HepG2 (cell line): ENCODE measurements around the gene ZBTB44. TPM values are rescaled to one million over a fixed set of nuclear protein-coding genes. Genes with fewer than 3 reads are reported as not detected.

ENCODE experiments used
- ATAC-seq: fragments of 200-7000 bp; cut with Tn5 transposase; 3 replicates; pipeline ENCODE4 v1.9.1; 2020; ENCODE audit warnings: mild to moderate bottlenecking, moderate library complexity
- BruUV-seq: library from RNA; stranded (reverse); fragments of 400-500 nt; replicated peaks from 2 replicates; lab custom pipeline; 2021; lab: Mats Ljungman, UMichigan
- CTCF ChIA-PET: fragments of 300-600 bp; formaldehyde crosslinking; extraction: SDS; loops from one replicate; lab custom pipeline; 2021; ENCODE audit warnings: low total read pairs, inconsistent platforms, low intra/inter-chr PET ratio; lab: Yijun Ruan, JAX
- POLR2A ChIA-PET: fragments of 350-600 bp; sonication (Branson Sonifier 250); formaldehyde crosslinking; loops from one replicate; lab custom pipeline; 2020; ENCODE audit warnings: antibody characterized with exemption, inconsistent platforms; lab: Yijun Ruan, JAX
- DNase-seq: peaks from one replicate; pipeline ENCODE4 v3.0.0-alpha.2; 2015; ENCODE audit warnings: low spot score
- FAIRE-seq: peaks from 3 replicates; lab custom pipeline; 2011; peaks lifted over from hg19 to GRCh38; lab: Jason Lieb, UNC
- H2AFZ ChIP-seq: one replicate; pipeline ENCODE4 v1.6.1; 2011; ENCODE audit warnings: low read length, inconsistent platforms
- H3K27ac ChIP-seq: fragments of 300-600 bp; 3 replicates; pipeline ENCODE4 v1.8.0; 2011; ENCODE audit warnings: mixed run types, mild to moderate bottlenecking, mixed read lengths, low read length, inconsistent platforms; ENCODE audit not compliant: insufficient read depth; ENCODE audit errors: extremely low read length
- H3K27me3 ChIP-seq, 2 experiments: fragments of 200-600 bp in 1 of 2; 2 replicates in 1 of 2; 3 replicates in 1 of 2; pipeline versions ENCODE4 v1.6.0 to v1.8.0; 2011; ENCODE audit warnings: low read length in 2 of 2, mild to moderate bottlenecking in 2 of 2, moderate library complexity in 2 of 2, inconsistent platforms in 1 of 2; ENCODE audit not compliant: insufficient read depth in 2 of 2, control insufficient read depth in 1 of 2
- H3K36me3 ChIP-seq, 2 experiments: fragments of 200-600 bp in 1 of 2; replicated peaks in 1 of 2; 2 replicates in 1 of 2; 3 replicates in 1 of 2; pipeline versions ENCODE4 v1.5.1 to v1.8.0; 2011; ENCODE audit warnings: low read length in 2 of 2, inconsistent platforms in 1 of 2; ENCODE audit not compliant: insufficient read depth in 2 of 2, control insufficient read depth in 1 of 2
- H3K4me1 ChIP-seq: 2 replicates; pipeline ENCODE4 v1.5.1; 2012; ENCODE audit warnings: low read length, inconsistent platforms; ENCODE audit not compliant: insufficient read depth
- H3K4me2 ChIP-seq: 2 replicates; pipeline ENCODE4 v1.6.0; 2011; ENCODE audit warnings: low read depth, low read length, inconsistent platforms
- H3K4me3 ChIP-seq, 3 experiments: fragments of 200-600 bp in 1 of 3; sonication (generic), shearing (Covaris generic) in 1 of 3; replicated peaks in 1 of 3; 2 replicates each; pipeline ENCODE4 v1.5.1; 2011 to 2016; ENCODE audit warnings: low read length in 3 of 3, inconsistent platforms in 2 of 3, low read depth in 2 of 3, mild to moderate bottlenecking in 2 of 3, control low read depth in 1 of 3, mixed read lengths in 1 of 3; ENCODE audit not compliant: insufficient read depth in 1 of 3
- H3K79me2 ChIP-seq: one replicate; pipeline ENCODE4 v1.6.1; 2011; ENCODE audit warnings: low read length, inconsistent platforms; ENCODE audit not compliant: insufficient read depth
- H3K9ac ChIP-seq: 2 replicates; pipeline ENCODE4 v1.6.0; 2011; ENCODE audit warnings: mild to moderate bottlenecking, low read depth, low read length, inconsistent platforms; ENCODE audit not compliant: insufficient read depth
- H3K9me3 ChIP-seq: 2 replicates; pipeline ENCODE4 v1.5.1; 2012; ENCODE audit warnings: mild to moderate bottlenecking, low read length
- H4K20me1 ChIP-seq: 2 replicates; pipeline ENCODE4 v1.6.0; 2011; ENCODE audit warnings: inconsistent platforms, mild to moderate bottlenecking, low read length, moderate library complexity; ENCODE audit not compliant: insufficient read depth
- CCDC6 ChIP-seq: sonication (generic); formaldehyde crosslinking; IDR thresholded peaks from 2 replicates; pipeline ENCODE4 v1.8.1; 2022; ENCODE audit warnings: mild to moderate bottlenecking, missing genetic modification reagents, moderate library complexity
- CERS6 ChIP-seq: sonication (generic); formaldehyde crosslinking; IDR thresholded peaks from 2 replicates; pipeline ENCODE4 v1.5.0; 2020; ENCODE audit warnings: missing genetic modification reagents
- FOSL2 ChIP-seq: sonication (generic); formaldehyde crosslinking; IDR thresholded peaks from 2 replicates; pipeline ENCODE4 v1.4.0; 2020; ENCODE audit warnings: missing genetic modification reagents
- GATAD1 ChIP-seq: IDR thresholded peaks from 2 replicates; pipeline ENCODE4 v1.6.1; 2016; ENCODE audit warnings: missing genetic modification reagents, missing compliant biosample characterization
- PAF1 ChIP-seq: IDR thresholded peaks from 2 replicates; pipeline ENCODE4 v1.6.1; 2016; ENCODE audit warnings: missing genetic modification reagents, missing compliant biosample characterization
- RARA ChIP-seq: IDR thresholded peaks from 2 replicates; pipeline ENCODE4 v1.6.1; 2016; ENCODE audit warnings: missing genetic modification reagents, missing compliant biosample characterization
- RXRB ChIP-seq: IDR thresholded peaks from 2 replicates; pipeline ENCODE4 v1.6.1; 2016; ENCODE audit warnings: borderline replicate concordance, missing genetic modification reagents, missing compliant biosample characterization
- TEAD3 ChIP-seq: optimal IDR thresholded peaks from 2 replicates; pipeline ENCODE3; 2016; ENCODE audit warnings: borderline replicate concordance
- ZFP90 ChIP-seq: sonication (generic); formaldehyde crosslinking; IDR thresholded peaks from 2 replicates; pipeline ENCODE4 v1.8.0; 2022; ENCODE audit warnings: missing genetic modification reagents, mild to moderate bottlenecking, inconsistent platforms, borderline replicate concordance
- ZNF317 ChIP-seq: sonication (generic); formaldehyde crosslinking; IDR thresholded peaks from 2 replicates; pipeline ENCODE4 v1.5.0; 2020; ENCODE audit warnings: mild to moderate bottlenecking, missing genetic modification reagents
- ZNF33A ChIP-seq: sonication (generic); formaldehyde crosslinking; IDR thresholded peaks from 2 replicates; pipeline ENCODE4 v1.5.1; 2020; ENCODE audit warnings: missing genetic modification reagents, mild to moderate bottlenecking, moderate library complexity, borderline replicate concordance
- ZNF343 ChIP-seq: sonication (generic); formaldehyde crosslinking; IDR thresholded peaks from 2 replicates; pipeline ENCODE4 v1.4.0; 2020; ENCODE audit warnings: mild to moderate bottlenecking, missing genetic modification reagents
- ZNF589 ChIP-seq: sonication (generic); formaldehyde crosslinking; conservative IDR thresholded peaks from 2 replicates; pipeline ENCODE4 v1.8.0; 2022; ENCODE audit warnings: mild to moderate bottlenecking, moderate library complexity, missing genetic modification reagents
- ZNF660 ChIP-seq: sonication (generic); formaldehyde crosslinking; IDR thresholded peaks from 2 replicates; pipeline ENCODE4 v1.5.1; 2020; ENCODE audit warnings: mild to moderate bottlenecking, low read depth, missing genetic modification reagents, borderline replicate concordance
- ZNF772 ChIP-seq: sonication (generic); formaldehyde crosslinking; IDR thresholded peaks from 2 replicates; pipeline ENCODE4 v1.5.0; 2020; ENCODE audit warnings: mild to moderate bottlenecking, missing genetic modification reagents
- WGBS: methylation state at CpG from one replicate; pipeline ENCODE4 v1.1.6; 2017; ENCODE audit warnings: low lambda C conversion rate; 5-methylcytosine and 5-hydroxymethylcytosine counted together
- in situ Hi-C: cut with HindIII; loops from 2 replicates; pipeline ENCODE4 v1.10.0; 2017; ENCODE audit warnings: low pct_unique_long_range_greater_than_20kb; ENCODE audit not compliant: extremely low pct_ligation_motif_present
- intact Hi-C: fragments of 100-400 bp; cut with micrococcal nuclease; formaldehyde crosslinking; loops from one replicate; pipeline ENCODE4 v1.10.0; 2022; ENCODE audit not compliant: unreplicated experiment
- polyA plus RNA-seq, 8 experiments: library from polyadenylated mRNA; depleted of rRNA in 3 of 8; stranded (reverse) in 7 of 8; unstranded in 1 of 8; fragments of >200 nt; fragmentation: Illumina TruSeq in 4 of 8; extraction: Trizol in 4 of 8; gene quantifications; 2 replicates each; pipeline versions ENCODE4 v1.2.1 to v1.2.3, GENCODE V29; 2011 to 2016; ENCODE audit warnings: low read depth in 4 of 8, missing spikeins in 1 of 8, mixed read lengths in 1 of 8; ENCODE audit not compliant: insufficient read depth in 1 of 8
- total RNA-seq, 5 experiments: library from RNA; depleted of rRNA; stranded (reverse); fragments of >200 nt; fragmentation: Illumina TruSeq; extraction: Trizol; gene quantifications; 2 replicates each; pipeline ENCODE4 v1.2.3, GENCODE V29; 2016; ENCODE audit warnings: low read depth in 1 of 5
- TF ChIP-seq, protein P1 (sequence below): sonication (generic); formaldehyde crosslinking; IDR thresholded peaks from 2 replicates; pipeline ENCODE4 v1.4.0; 2020; ENCODE audit warnings: mild to moderate bottlenecking, missing genetic modification reagents

The ZBTB44 gene
- total and polyA plus RNA-seq, 2 of the 13 experiments (the other 11 are each of a cell fraction or from before 2014, with no cell fraction given) = 22.8 to 23.6 TPM

- TF ChIP-seq GATAD1 (CRISPR knock-in tag) (no peak), ZNF33A (CRISPR knock-in tag) (no peak), ZNF317 (CRISPR knock-in tag) (no peak), PAF1 (no peak), CERS6 (CRISPR knock-in tag) (no peak), FOSL2 (CRISPR knock-in tag) (no peak), CCDC6 (CRISPR knock-in tag) (no peak), ZNF589 (CRISPR knock-in tag) (no peak), ZNF343 (CRISPR knock-in tag) (no peak), ZNF660 (no peak), ZNF772 (CRISPR knock-in tag) (no peak), TEAD3 (CRISPR knock-in tag) (no peak)
These were observed 26.1 kb upstream of the ZBTB44 start (continued) for GRCh38 chr11:130340671-130341319.

DNA sequence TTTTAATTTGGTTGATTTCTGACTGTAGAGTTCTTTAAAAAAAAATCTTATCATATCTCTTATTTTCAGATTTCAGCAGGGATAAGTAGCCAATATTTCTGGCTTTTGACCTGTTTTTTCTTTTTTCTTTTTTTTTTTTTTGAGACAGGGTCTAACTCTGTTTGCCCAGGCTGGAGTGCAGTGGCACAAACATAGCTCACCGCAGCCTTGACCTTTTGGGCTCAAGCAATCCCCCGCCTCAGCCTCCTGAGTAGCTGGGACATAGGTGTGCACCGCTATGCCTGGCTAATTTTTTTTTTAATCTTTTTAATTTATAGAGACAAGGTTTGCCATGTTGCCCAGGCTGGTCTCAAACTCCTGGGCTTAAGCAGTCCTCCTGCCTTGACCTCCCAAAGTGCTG, 23.9 kb upstream of the ZBTB44 start:
- 5% methylated on average over 3 of the region's 3 CpGs for WGBS
- intact Hi-C loops = no loop called here
- peaks cover 27% of the 10 kb centered on the region for H3K4me1 ChIP-seq
- FAIRE-seq = no peak
- ChIA-PET CTCF (no interaction called here), POLR2A (interaction anchor here (1.2 kb wide), 1 partner anchor 10 kb away, joined by 3 read pairs; no protein-coding TSS in a partner anchor)
- BruUV-seq = no TSS peak
- H3K4me2 ChIP-seq = peak overlapping the region; percentile 41
- no peaks in the 10 kb centered on the region for H3K79me2 ChIP-seq
- H3K27ac ChIP-seq = no peak overlapping the region
- no peak overlapping the region for H2AFZ ChIP-seq
- in situ Hi-C loops = no loop called here
- no peaks in the 10 kb centered on the region for H4K20me1 ChIP-seq
- H3K36me3 ChIP-seq = no peaks in the 10 kb centered on the region
- H3K9ac ChIP-seq = no peak overlapping the region
- peak; percentile 70 for ATAC-seq
- DNase-seq = peak; percentile 38
- peak overlapping the region in 1 of 3 experiments; percentile 4; a peak in 1 of 6 replicates for H3K4me3 ChIP-seq
- peaks cover 13% of the 10 kb centered on the region for H3K9me3 ChIP-seq
- H3K27me3 ChIP-seq = no peaks in the 10 kb centered on the region
- TF ChIP-seq, protein P1, sequence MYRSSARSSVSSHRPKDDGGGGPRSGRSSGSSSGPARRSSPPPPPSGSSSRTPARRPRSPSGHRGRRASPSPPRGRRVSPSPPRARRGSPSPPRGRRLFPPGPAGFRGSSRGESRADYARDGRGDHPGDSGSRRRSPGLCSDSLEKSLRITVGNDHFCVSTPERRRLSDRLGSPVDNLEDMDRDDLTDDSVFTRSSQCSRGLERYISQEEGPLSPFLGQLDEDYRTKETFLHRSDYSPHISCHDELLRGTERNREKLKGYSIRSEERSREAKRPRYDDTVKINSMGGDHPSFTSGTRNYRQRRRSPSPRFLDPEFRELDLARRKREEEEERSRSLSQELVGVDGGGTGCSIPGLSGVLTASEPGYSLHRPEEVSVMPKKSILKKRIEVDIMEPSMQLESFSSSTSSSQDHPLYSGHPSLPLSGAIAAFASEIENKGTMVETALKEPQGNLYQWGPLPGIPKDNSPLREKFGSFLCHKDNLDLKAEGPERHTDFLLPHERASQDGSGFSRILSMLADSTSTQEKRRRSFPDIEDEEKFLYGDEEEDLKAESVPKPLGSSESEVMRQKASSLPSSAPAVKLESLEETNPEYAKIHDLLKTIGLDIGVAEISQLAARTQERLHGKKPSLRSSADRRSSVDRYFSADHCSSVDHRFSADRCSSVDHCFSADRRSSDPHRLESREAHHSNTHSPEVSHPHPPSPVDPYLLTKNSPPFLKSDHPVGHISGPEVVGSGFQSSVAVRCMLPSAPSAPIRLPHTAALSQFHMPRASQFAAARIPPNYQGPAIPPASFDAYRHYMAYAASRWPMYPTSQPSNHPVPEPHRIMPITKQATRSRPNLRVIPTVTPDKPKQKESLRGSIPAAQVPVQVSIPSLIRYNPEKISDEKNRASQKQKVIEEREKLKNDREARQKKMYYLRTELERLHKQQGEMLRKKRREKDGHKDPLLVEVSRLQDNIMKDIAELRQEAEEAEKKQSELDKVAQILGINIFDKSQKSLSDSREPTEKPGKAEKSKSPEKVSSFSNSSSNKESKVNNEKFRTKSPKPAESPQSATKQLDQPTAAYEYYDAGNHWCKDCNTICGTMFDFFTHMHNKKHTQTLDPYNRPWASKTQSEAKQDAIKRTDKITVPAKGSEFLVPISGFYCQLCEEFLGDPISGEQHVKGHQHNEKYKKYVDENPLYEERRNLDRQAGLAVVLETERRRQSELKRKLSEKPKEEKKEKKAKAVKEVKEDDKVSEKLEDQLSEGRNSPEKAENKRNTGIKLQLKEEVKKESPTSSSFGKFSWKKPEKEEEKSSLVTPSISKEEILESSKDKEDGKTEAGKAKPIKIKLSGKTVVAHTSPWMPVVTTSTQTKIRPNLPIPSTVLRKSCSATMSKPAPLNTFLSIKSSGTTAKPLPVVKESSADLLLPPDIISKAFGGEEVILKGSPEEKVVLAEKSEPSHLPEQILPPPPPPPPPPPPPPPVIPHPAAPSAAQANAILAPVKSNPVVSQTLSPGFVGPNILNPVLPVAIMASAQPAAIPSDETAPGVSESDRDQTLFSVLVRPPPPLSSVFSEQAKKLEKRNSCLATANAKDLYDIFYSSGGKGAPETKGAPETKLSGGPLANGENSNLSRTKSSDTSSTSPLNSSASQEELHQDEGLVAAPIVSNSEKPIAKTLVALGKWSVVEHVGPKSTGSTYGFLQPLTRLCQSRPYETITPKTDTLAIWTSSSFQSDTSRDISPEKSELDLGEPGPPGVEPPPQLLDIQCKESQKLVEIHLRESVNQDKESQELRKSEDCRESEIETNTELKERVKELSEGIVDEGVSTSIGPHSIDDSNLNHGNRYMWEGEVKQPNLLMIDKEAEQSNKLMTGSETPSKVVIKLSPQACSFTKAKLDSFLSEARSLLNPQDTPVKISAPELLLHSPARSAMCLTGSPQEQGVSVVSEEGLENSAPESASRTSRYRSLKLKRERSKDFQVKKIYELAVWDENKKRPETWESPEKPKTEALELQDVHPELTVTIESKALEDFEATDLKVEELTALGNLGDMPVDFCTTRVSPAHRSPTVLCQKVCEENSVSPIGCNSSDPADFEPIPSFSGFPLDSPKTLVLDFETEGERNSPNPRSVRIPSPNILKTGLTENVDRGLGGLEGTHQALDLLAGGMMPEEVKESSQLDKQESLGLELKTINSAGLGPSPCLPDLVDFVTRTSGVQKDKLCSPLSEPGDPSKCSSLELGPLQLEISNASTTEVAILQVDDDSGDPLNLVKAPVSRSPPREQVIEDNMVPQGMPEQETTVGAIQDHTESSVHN (CRISPR knock-in tag) = no peak
- TF ChIP-seq RXRB (CRISPR knock-in tag) = 0 out of 2 replicates have a peak, but pooled peaks have one; percentile 35
- peak; percentile 51; the same call in 1 of the 2 replicates for TF ChIP-seq ZFP90
- TF ChIP-seq RARA = peak; percentile 63
